Measurements from ENCODE around the gene SETD1A. TPM values are rescaled to one million over a fixed set of nuclear protein-coding genes. Genes with fewer than 3 reads are reported as not detected.

The SETD1A gene
- total RNA-seq, 6 experiments from 2014 or later: 3.7 to 7.4 (median 6.9) TPM

DNA sequence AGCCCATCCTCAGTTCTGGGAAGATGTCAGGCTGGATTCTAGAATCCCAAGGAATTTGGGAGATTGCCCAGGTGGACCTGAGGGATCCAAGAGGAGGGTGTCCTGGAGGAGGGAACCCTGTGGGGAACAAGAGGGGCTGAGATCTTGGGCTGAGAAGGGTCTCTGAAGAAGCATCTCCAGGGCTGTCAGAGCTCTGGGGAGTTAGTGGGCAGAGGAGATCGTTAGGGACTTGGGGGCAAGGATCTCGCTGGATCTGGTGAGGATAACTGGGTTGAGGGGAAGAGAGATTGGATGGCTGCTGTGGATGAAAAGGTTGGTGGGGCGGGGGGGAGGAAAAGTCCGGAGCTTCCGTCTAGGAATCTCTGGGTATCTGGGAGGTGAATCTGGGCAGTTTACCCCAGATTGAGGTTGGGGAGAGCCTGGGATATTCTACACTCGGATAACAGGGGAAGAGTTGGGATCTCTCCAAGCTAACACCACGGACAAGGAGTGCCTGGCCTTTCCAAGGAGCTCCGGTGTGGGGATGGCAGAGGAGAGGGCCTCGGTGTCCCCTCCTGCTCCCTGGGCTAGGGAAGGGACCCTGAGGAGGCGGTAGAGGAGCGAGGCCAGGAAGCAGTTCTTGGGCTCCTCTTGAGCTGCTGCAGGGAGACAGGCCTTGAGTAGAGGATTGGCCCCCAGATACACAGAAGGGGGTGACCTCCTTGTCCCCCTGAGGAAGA, 32.5 kb upstream of the SETD1A start:
- intact Hi-C loops (cut with DNase I): no loop called here
- H3K4me1 ChIP-seq: peaks cover 0 to 4% (median 0%) of the 10 kb centered on the region in 4 donors
- H3K36me3 ChIP-seq: no peaks in the 10 kb centered on the region
- 76% methylated on average over 6 of the region's 11 CpGs for WGBS (ENCODE audit: insufficient coverage, low coverage, low lambda C conversion rate, missing lambda C conversion rate)
- ATAC-seq (no peak), DNase-seq (no peak)
- H3K4me3 ChIP-seq: no peak overlapping the region
- no peaks in the 10 kb centered on the region for H3K27me3 ChIP-seq
- no peak overlapping the region for H3K27ac ChIP-seq
- H3K9me3 ChIP-seq: no peaks in the 10 kb centered on the region
- no peak for TF ChIP-seq POLR2A (IDR thresholded peaks at IDR 0.05)
- TF ChIP-seq, protein P1, sequence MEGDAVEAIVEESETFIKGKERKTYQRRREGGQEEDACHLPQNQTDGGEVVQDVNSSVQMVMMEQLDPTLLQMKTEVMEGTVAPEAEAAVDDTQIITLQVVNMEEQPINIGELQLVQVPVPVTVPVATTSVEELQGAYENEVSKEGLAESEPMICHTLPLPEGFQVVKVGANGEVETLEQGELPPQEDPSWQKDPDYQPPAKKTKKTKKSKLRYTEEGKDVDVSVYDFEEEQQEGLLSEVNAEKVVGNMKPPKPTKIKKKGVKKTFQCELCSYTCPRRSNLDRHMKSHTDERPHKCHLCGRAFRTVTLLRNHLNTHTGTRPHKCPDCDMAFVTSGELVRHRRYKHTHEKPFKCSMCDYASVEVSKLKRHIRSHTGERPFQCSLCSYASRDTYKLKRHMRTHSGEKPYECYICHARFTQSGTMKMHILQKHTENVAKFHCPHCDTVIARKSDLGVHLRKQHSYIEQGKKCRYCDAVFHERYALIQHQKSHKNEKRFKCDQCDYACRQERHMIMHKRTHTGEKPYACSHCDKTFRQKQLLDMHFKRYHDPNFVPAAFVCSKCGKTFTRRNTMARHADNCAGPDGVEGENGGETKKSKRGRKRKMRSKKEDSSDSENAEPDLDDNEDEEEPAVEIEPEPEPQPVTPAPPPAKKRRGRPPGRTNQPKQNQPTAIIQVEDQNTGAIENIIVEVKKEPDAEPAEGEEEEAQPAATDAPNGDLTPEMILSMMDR (IDR thresholded peaks at IDR 0.05): no peak

DNA sequence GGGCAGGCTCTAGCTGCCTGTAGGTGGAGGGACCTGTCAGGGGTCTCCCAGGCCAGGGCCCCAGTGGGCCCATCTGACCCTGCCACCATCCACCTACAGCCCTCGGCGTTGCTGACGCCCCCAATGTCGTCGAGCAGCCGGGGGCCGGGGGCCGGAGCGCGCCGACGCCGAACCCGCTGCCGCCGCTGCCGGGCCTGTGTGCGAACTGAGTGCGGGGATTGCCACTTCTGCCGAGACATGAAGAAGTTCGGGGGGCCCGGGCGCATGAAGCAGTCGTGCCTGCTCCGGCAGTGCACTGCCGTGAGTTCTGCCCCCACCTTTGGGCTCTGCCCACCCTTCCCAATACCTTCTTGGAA, 31.9 kb upstream of the SETD1A start:
- TF ChIP-seq, protein P1 (IDR thresholded peaks at IDR 0.05): no peak
- TF ChIP-seq POLR2A (IDR thresholded peaks at IDR 0.05): no peak
- Histone ChIP-seq H3K9me3 (no peaks in the 10 kb centered on the region), H3K27me3 (no peaks in the 10 kb centered on the region), H3K27ac (no peak overlapping the region), H3K4me3 (no peak overlapping the region), H3K36me3 (no peaks in the 10 kb centered on the region), H3K4me1 (peaks cover 0 to 4% (median 0%) of the 10 kb centered on the region in 4 donors)
- WGBS (ENCODE audit: insufficient coverage, low coverage, low lambda C conversion rate, missing lambda C conversion rate): no CpG with 5 or more reads among the region's 26 CpGs
- intact Hi-C loops (cut with DNase I): no loop called here
- ATAC-seq (no peak), DNase-seq (no peak)

DNA sequence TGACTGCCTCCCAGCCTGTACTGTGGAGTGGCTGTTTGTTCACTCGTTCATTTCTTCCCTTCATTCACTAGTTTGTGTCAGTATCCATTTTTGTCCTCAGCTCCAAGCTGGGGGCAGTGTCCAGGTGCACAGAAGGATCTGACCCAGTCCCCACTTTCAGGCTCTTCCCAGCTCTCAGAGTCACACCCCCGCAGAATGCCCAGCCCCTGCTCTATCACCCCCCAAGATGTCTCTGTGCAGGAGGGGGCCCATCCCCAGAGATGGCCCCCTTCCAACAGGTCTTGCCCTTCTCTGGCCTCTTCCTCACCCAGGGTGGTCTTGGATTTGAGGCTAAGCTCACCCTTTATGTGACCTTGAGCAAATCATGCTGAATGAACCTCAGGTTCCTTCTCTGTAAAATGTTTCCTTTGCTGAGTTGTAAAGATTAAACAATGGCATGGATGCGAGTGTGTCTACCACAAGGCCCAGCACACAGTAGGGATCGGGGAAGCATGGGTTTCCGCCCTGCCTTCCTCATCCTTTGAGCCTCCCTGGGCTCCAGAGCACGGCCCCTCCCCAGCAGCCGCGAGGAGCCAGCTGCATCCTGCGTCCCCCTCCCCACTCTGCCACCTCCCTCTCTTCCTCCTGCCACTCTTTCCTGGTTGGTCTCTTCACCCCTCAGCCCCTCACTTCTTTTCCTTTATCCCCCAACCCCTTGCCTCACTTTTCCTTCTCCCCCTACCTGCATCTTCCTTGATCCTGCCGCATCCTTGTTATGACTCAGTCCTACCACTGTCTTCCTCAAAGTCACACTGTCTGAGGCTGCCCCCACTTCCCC, 31.4 kb upstream of the SETD1A start:
- TF ChIP-seq, protein P1 (IDR thresholded peaks at IDR 0.05): no peak
- TF ChIP-seq POLR2A (IDR thresholded peaks at IDR 0.05): no peak
- Histone ChIP-seq H3K9me3 (no peaks in the 10 kb centered on the region), H3K36me3 (no peaks in the 10 kb centered on the region), H3K4me1 (peaks cover 0 to 4% (median 0%) of the 10 kb centered on the region in 4 donors), H3K27ac (no peak overlapping the region), H3K4me3 (no peak overlapping the region), H3K27me3 (no peaks in the 10 kb centered on the region)
- ATAC-seq (no peak), DNase-seq (no peak)
- intact Hi-C loops (cut with DNase I): no loop called here
- 46% methylated on average over 5 of the region's 10 CpGs for WGBS (ENCODE audit: insufficient coverage, low coverage, low lambda C conversion rate, missing lambda C conversion rate)

DNA sequence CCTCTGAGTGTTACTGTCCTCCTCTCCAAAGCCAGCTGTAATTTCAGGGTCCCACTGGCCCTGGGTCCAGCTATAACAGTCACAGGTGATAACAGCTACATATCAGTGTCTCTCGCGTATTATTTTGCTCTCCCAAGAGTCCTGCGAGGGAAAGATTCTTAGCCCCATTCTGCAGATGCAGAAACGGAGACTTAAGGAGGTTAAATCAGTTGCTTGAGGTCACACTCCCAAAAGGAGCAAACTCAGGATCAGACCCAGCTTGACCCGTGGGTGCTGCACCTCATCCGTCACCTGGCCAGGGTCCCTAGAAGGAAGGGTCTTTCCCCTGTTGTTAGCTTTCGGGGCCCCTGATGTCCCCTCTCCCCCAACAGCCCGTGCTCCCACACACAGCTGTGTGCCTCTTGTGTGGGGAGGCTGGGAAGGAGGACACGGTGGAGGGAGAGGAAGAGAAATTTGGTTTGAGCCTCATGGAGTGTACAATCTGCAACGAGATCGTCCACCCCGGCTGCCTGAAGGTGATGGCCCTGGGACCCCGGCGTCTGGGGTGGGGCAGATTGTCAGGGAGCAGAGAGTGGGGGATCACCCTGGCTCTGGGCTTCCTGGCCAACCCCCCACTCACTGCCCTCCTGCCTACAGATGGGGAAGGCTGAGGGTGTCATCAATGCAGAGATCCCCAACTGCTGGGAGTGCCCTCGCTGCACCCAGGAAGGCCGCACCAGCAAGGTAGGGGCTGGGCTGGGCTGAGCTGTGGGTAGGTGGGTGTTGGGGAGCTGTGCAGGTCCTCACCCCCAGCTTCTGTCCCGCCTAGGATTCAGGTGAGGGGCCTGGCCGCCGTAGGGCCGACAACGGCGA, 30.4 kb upstream of the SETD1A start:
- ATAC-seq (no peak), DNase-seq (no peak)
- 89% methylated on average over 4 of the region's 22 CpGs for WGBS (ENCODE audit: insufficient coverage, low coverage, low lambda C conversion rate, missing lambda C conversion rate)
- H3K4me3 ChIP-seq: no peak overlapping the region
- no peaks in the 10 kb centered on the region for H3K27me3 ChIP-seq
- no peaks in the 10 kb centered on the region for H3K4me1 ChIP-seq
- H3K36me3 ChIP-seq: no peaks in the 10 kb centered on the region
- intact Hi-C loops (cut with DNase I): no loop called here
- TF ChIP-seq, protein P1 (IDR thresholded peaks at IDR 0.05): no peak
- no peak for TF ChIP-seq POLR2A (IDR thresholded peaks at IDR 0.05)
- H3K9me3 ChIP-seq: no peaks in the 10 kb centered on the region
- H3K27ac ChIP-seq: no peak overlapping the region

All from right lobe of liver (tissue), 6 donors.